Stimulated activated CD4-positive, alpha-beta T cell treated with anti-CD3 and anti-CD28 coated beads, TNF-alpha, amount 100 ng/mL, for 4 hours (primary cell): ENCODE results near the gene OVOL1.
"Not testable (repeated sequence)": the region's sequence is repeated elsewhere in the genome, so short reads cannot be mapped to it uniquely, and the experiment has no call there.

Source experiments
- DNase-seq, 3 experiments: peaks; one replicate each; pipeline ENCODE4 v3.0.0-alpha.2; 2020; ENCODE audit warnings: low read depth in 3 of 3

The OVOL1 gene

DNA sequence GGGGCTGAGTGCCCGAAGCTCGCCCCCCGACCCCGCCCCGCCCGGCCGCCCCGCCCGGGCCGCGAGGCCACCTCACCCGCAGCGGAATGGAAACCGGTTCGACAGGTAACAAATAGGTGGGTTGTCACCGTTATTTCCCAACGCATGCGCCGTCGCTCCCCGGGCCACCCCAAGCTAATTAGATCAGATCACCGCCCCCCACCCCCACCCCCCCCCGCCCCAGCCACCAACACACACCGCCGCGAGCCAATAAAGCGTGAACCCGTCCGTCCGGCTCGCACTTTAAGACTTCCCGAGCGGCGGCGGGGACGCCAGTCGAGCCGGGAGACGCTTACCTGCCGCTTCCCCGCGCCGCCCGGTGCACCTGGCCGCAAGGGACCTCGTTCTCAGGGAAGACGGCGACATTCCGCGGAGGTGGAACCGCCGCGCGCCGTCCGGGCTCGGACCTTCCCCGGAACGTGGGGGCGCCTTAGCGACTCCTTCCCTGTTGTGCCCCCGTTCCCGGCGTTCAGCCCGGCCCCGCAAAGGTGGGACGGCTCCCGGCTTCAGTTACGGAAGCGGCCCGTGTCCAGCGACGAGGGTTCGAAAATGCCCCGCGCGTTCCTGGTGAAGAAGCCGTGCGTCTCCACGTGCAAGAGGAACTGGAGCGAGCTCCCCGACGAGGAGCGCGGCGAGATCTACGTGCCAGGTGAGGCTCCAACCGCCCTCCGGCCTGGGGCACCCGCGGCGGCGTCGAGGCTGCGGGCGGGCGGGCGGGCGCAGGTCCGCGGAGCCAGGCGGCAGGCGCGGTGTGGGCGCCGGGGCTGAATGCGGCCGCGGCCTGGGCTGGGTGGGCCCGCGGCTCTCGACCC lies at the start of gene OVOL1:
Gene OVOL1, plus strand, starts transcription at position 278 of the 851 bp plus-strand sequence. Its CDS starts 311 bp downstream, at position 589.
- DNase-seq = peak in 1 of 3 experiments; percentile 10

DNA sequence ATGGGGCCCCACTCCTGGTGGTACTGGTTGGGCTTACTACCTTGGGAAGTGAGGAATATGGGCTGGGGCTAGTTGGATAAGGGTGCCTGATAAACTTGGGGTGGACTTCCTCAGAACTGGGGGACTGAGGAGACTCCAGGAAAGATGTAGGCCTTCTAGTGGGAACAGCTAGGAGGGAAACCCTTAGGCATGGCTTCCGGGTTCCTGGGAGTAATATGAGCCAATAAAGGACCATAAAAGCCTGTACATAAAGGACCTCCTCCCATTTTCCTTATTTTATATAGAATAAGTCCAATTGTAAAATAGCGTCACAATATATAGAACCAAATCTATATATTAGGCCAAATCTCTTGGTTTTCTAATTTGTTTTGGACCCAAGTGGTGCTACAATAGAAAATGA lies 47.8 kb upstream of the OVOL1 start:
- DNase-seq = no peak

DNA sequence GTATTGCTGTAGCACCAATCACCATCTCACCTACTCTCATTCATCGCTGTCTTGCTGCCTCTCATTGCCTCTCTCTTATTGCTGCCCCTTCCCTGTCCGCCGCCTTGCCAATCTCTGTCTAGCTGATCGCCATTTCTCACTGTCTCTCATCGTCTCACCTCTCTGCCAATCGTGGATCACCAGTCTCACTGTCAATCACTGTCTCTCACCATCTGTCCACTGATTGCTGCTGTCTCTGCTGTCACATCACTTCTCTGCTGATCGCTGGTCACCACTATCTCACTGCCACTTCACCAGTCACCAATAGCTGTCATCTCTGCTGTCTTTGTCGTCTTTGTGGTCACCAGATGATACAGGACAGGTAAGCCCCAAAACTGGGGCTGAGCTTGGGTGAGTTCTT lies 45.7 kb upstream of the OVOL1 start:
- DNase-seq = no peak

DNA sequence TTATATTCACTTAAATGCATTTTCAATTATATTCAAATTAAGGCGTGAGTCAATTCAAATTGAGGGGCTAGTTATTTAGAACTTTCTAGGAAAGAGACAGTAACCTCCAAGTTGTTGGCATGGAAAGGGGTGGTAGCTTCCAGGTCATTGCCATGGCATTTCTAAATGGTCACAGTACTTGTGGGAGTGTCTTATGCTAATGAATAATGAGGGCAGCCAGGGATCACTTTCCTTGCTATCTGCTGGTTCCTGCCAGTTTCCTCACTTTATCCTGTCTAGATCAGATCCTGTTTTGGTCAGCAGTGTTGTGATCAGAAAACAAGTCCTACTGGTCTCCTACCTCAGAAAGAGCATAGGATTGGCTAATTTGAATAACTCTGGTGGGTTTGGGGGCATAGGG lies 44.5 kb upstream of the OVOL1 start:
- no peak for DNase-seq

DNA sequence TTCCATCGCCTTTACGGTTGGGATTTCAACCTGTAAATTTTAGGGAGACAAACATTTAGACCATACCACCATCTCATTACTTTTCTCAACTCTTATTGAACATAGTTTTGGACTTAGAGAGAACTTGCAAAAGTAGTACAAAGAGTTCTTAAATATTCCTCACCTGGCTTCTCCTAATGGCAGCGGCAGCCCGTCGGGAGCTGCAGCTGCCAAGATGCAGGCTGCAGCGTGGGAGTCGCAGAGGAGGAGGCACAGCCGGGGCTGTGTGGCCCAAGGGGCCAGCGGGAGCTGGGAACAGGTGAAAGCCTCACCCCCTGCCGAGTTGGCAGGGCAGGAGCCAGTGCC lies 43.2 kb upstream of the OVOL1 start:
- no peak for DNase-seq

DNA sequence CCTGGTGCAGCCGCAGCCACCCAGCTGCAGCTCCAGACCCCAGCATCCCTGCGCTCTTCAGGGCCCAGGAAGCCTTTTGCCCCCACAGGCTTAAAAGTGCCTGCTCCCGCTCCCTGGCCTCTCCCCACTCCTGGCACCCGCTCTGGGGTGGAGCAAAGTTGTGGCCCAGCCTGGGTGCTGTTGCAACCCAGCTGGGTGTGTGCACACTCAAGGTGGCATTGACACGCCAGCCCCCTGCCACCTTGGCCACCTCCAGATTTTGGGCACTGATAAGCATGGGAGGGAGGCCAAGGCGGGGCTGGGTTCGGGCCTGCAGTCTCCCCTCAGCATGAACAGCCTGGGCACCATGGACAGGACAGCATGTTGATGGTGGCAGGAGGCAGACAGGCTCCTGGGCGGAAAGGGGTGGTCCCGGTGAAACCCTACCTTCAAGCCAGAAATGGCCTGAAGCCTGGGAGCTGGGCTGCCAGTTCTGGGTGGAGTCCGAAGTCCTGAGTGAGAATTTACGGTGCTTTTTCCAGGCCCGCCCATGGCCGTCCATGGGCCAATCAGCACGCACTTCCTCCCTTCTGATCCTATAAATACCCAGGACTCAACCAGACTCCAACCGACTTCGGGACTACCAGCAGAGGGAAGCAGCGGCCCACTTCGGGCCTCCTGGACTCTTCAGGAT lies 42.7 kb upstream of the OVOL1 start:
- DNase-seq = no peak

DNA sequence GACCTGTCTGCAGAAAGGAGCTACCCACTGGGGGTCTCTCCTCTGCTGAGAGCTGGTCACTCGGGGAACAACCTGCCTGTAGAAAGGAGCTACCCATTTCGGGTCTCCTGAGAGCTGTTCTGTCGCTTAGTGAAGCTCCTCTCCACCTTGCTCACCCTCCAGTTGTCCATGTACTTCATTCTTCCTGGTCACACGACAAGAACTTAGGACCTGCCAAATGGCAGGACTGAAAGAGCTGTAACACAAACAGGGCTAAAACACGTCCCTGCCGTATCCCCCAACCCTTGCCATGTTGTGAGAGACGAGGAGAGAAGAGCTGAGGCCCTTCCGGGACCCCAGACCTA lies 42.2 kb upstream of the OVOL1 start:
- DNase-seq = no peak

DNA sequence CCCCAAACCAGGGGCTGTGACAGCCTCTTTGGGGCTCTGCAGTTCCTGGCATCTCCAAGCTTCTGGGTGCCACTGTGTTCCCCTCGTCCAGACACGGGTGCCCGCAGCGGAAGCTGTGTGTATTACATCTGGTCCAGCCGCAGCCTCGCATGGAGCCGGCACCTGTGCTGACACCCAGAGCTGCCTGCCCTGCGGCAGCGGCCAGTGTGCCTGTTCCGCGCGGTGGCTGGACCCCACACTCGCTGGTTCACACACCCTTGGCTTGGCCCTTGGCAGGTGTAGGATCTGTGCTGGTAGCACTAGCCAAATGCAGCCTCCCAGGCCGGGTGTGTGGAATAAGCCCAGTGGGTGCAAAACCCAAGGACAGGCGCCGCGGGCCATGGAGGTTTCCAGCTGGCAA lies 41.8 kb upstream of the OVOL1 start:
- DNase-seq = no peak

DNA sequence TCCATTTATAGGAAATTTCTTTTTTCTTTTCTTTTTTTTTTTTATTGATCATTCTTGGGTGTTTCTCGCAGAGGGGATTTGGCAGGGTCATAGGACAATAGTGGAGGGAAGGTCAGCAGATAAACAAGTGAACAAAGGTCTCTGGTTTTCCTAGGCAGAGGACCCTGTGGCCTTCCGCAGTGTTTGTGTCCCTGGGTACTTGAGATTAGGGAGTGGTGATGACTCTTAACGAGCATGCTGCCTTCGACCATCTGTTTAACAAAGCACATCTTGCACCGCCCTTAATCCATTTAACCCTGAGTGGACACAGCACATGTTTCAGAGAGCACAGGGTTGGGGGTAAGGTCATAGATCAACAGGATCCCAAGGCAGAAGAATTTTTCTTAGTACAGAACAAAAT lies 24.7 kb upstream of the OVOL1 start:
- not testable (repeated sequence) for DNase-seq

DNA sequence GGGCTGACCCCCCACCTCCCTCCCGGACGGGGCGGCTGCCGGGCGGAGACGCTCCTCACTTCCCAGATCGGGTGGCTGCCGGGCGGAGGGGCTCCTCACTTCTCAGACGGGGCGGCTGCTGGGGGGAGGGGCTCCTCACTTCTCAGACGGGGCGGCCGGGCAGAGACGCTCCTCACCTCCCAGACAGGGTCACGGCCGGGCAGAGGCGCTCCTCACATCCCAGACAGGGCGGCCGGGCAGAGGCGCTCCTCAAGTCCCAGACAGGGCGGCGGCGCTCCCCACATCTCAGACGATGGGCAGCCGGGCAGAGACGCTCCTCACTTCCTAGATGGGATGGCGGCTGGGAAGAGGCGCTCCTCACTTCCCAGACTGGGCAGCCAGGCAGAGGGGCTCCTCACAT lies 24.0 kb upstream of the OVOL1 start:
- not testable (repeated sequence) for DNase-seq

DNA sequence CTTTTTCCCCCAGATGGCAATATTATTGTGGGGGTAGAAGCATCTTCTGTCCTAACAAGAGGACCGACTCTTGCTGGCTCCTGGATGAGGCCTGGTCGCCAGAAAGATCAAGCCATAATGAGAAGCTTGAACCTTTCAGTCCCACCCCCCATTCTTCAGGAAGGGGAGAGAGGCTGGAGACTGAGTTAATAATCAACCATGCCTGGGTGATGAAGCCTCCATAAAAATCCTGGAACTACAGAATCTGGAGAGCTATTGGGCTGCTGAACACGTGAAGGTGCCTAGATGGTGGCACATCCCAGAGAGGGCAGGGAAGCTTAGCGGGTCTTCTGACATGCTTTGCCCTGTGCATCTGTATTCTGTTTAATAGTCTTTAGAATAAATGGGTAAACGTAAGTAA lies 22.4 kb upstream of the OVOL1 start:
- no peak for DNase-seq

DNA sequence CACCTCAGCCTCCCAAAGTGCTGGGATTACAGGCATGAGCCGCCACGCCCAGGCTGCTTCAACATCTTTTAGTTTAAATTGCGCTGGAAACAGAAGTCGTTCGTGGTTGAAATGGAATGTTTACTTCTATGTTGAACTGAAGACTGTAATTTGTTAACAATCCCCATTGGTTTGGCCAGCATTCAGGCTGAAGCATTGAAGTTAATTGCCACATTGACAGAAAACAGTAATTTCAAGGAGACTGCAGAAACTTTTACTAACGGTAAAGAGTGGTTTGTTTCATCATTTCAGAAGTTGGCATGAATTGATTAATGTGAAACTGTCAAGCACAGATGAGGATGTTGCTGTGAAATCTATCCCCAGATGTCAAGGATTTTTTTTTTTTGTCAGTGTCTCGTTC lies 20.3 kb upstream of the OVOL1 start:
- no peak for DNase-seq

DNA sequence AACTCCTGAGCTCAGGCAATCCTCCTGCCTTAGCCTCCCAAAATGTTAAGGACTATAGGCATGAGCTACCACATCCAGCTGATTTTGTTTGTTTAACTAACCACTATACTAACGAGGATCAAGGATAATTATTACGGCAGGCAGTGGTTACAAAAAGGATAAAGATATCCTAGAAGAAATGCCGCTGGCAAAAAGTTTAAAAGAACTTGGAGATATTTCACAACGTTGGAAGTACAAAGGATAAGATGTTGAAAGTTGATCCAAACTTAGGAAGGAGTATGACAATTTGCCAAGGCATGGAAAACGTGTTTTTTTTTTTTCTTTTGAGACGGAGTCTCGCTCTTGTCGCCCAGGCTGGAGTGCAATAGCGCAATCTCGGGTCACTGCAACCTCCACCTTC lies 19.5 kb upstream of the OVOL1 start:
- DNase-seq = no peak

DNA sequence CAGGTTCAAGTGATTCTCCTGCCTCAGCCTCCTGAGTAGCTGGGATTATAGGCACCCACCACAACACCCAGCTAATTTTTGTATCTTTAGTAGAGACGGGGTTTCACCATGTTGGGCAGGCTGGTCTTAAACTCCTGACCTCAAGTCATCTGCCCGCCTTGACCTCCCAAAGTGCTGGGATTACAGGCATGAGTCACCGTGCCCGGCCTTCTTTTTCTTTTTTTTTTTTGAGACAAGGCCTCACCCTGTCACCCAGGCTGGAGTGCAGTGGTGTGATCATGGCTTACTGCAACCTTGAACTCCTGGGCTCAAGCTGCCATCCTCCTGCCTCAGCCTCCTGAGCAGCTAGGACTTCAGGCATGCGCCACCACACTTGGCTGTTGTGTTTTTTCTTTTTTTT lies 19.1 kb upstream of the OVOL1 start:
- DNase-seq = not testable (repeated sequence)

DNA sequence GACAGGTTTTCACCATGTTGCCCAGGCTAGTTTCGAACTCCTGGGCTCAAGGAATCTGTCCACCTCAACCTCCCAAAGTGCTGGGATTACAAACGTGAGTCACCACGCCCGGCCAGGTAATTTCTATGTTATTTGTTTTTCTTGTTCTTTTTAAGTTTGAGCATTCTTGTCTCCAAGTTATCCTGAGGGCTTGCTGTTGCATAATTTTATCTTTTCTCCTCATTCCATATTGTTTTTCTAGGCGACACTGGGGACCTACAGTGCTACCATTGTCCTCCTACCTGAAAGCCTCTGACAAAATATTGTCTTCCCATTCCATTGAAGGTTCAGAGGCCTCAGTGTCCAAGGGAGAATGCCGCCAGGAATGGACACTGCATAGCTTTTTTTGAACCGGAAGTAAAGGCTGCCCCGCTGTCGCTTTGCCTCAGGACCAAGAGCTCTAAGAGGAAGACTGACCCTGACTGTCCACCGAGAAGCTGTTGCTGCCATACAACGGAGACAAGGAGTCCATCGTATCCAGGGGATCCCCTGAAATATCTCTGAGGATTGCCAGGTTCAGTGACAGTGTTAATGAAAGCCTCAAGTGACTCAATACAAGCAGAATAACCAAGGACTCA lies 15.8 kb upstream of the OVOL1 start:
- no peak for DNase-seq

DNA sequence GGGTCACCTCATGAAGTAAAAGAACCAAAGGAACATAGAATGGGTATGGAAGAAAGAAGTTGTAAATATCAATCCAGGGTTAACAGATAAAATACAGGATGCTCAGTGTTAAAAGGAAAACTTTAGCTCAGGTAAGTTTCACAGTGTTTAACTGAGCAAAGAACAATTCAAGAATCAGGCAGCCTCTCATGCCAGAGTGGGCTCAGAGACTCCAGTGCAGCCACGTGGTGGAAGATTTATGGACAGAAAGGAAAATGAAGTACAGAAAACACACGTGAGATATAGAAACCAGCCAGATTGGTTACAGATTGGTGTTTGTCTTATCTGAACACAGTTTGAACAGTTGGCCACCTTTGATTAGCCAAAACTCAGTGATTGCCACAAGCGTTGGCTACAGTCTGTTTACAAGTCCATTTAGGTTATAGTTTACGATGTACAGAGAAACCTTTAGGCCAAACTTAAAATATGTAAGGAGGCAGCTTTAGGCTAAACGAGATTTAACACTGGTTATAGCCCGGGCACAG lies 15.2 kb upstream of the OVOL1 start:
- no peak for DNase-seq

DNA sequence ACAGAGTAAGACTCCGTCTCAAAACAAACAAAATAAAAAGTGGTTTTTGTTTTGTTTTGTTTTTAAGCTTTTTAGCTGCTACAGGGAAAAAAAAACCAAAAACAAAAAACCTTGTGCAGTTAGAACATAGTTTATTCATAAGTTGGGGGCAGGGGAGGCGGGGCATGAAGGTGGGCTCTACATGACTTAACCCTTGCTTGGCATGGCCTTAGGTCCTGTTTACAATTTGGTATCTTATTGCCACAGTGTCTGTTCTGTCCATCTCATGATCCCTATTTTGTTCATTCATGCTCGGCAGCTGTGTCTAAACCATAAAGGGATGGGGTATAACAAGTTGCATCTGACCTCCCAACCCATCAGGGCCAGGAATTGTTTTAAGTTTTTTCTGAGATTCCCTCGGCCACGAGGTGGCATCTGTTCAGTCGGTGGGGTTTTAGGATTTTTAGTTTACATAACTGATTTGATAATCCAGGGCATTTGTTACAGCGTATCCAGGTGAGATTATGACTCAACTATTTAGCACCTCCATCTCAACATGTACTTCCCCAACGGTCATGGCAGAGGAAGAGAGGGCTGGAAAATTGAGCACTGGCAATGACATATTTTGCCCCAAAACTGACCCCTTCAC lies 13.0 kb upstream of the OVOL1 start:
- no peak for DNase-seq

DNA sequence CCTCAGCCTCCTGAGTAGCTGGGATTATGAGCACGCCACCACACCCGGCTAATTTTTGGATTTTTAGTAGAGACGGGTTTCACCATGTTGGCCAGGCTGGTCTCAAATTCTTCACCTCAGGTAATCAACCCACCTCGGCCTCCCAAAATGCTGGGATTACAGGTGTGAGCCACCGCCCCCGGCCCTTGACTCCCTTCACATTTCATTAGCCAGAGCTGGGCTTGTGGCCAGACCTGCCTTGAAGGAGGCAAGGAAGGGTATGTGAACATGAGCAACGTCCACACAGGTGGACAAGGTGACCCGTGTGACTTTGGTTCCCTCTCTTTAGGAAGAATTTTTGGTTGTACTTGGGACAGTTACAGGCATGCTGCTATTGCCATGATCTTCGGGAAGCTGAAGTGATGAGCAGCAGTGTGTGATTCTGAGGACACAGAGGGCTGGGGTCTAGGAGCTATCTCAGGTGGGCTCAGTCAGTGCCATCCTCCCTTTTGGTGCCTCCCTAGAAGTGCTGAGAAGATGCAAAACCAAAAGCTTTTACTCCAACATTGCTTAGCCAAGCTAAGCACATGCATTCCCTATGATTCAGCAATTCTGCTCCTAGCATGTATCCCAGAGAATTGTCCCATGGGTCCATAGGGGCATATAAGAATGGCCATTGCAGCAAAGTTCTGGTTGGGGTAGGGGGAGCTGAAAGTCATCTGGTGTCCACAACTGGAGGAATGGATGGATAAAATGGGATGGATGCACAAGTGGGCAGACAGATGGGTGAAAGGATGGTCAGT lies 12.1 kb upstream of the OVOL1 start:
- no peak for DNase-seq

DNA sequence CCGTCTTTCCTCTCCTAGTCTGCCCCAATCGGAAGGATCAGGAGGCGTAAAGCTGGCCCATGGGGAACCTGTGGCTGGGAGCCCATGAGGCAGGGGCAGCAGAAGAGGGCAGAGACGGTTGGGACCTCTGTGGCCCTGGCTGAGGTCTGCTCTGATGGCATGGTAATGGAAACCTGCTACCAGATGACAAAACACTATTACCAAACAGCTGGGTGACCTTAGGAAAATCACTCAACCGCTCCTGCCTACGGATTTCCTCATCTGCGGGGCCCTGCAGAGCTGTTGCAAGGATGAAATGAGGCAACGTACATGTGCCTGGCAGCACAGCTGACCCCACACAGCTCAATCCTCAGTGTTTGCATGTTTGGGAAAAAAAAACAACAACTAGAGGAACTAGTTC lies 10.7 kb upstream of the OVOL1 start:
- DNase-seq = no peak

DNA sequence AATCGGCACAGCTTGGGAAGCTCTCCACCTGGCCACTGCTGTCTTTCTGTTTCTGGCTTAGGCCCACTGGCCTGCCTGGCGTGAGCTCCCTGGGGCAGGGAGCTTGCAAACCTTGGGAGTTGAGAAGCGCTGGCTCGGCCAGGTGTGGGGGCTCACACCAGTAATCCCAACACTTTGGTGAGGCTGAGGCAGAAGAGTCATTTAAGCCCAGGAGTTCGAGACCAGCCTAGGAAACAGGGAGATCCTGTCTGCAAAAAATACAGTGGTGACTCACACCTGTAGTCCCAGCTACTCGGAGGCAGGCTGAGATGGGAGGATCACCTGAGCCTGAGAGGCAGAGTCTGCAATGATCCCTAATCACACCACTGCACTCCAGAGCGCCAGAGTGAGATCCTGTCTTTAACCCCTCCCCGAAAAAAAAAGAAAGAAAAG lies 10.1 kb upstream of the OVOL1 start:
- DNase-seq = no peak

DNA sequence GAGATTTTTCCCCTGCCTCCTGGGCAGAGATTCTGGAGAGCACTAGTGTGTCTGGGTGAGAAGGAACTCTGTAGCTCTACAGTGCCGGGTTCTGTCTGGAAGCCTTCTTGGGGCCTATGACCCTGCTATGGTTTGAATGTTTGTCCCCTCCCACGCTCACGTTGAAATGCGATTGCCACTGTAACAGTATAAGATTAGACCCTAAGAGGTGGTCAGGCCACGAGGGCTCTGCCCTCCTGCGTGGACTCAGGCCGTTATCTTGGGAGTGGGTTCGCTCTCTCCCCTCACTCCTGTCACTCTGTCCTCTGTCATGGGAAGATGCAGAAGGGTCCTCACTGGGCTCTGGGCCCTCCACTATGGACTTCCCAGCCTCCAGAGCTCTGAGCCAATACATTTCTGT lies 9.6 kb upstream of the OVOL1 start:
- no peak for DNase-seq
